GM21381 (cell line): ENCODE results near the gene SCAF1.

Experiments used
- ATAC-seq: cut with Tn5 transposase; IDR thresholded peaks from one replicate; pipeline ENCODE4 v1.9.1; 2021; ENCODE audit warnings: mild to moderate bottlenecking, moderate library complexity; ENCODE audit not compliant: unreplicated experiment

The SCAF1 gene

GRCh38 chr19:49664171-49665035 lies 22.4 kb downstream of the SCAF1 start:
- ATAC-seq = peak; percentile 36

GRCh38 chr19:49665036-49665350 lies 23.0 kb downstream of the SCAF1 start:
- ATAC-seq = no peak

GRCh38 chr19:49665351-49666119 lies 23.5 kb downstream of the SCAF1 start, which contains the start of the genes BCL2L12 and IRF3:
TSS of gene BCL2L12 (plus strand) at chr19:49665933. CDS start at chr19:49666693, 760 bp downstream.
TSS of gene IRF3 (minus strand) at chr19:49665857. CDS start at chr19:49664838, 1,019 bp downstream.
- peak; percentile 78 for ATAC-seq

DNA sequence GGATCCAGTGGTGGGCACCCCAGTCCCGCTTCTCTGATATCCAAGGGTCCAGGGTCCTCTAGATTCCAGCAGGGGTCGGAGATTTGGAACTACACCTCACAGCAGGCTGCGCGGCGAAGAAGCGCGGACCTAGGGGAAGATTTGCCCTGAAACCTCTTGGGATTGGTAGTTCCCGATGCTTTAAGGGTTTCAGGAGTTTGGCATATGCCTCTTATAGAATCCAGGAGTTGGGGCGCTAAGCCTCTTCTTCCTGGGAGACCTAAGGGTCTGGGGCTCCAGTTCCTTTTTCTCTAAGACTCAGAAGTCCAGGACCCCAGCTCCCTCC lies 24.1 kb downstream of the SCAF1 start:
- peak; percentile 2 for ATAC-seq

- ATAC-seq = no peak
Measured at GRCh38 chr19:49667473-49667872, 25.5 kb downstream of the SCAF1 start.

- no peak for ATAC-seq
Measured at GRCh38 chr19:49669516-49669915, 27.5 kb downstream of the SCAF1 start.

GRCh38 chr19:49672131-49672919 lies 30.3 kb downstream of the SCAF1 start:
- ATAC-seq = no peak

- ATAC-seq = no peak
Measured at GRCh38 chr19:49676136-49676783, 34.3 kb downstream of the SCAF1 start.

DNA sequence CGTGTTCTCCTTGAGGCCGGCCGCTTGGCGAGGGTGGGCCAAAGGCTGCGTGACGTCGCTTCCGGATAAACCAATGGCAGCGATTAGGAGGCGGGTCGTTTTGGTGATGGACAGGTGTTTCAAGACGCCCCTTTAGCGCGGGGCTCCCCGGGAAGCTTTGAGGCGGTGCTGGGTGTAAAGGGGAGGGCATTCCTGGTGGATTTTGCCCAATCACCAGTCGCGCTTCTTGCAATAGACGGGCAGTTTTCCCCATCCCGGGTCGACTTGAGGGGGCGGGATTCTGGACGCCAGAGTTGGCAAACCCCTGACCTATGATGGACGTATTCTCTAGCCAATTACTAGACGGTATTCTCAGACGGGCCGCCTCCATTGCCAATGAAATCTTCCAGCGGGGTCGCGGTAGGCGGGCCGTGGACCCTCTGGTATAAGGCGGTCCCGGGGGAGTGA lies 34.8 kb downstream of the SCAF1 start:
- peak; percentile 59 for ATAC-seq

- ATAC-seq = no peak
Measured at GRCh38 chr19:49677231-49677900, 35.4 kb downstream of the SCAF1 start, which contains the start of gene PRMT1. TSS of gene PRMT1 (plus strand) at chr19:49677271. CDS start at chr19:49677281, 10 bp downstream.

GRCh38 chr19:49677901-49678674 lies 36.1 kb downstream of the SCAF1 start:
- ATAC-seq = no peak

GRCh38 chr19:49678985-49679770 lies 37.2 kb downstream of the SCAF1 start:
- ATAC-seq = no peak

GRCh38 chr19:49679771-49680413 lies 37.9 kb downstream of the SCAF1 start:
- no peak for ATAC-seq

- no peak for ATAC-seq
Measured at GRCh38 chr19:49680421-49681351, 38.7 kb downstream of the SCAF1 start.

DNA sequence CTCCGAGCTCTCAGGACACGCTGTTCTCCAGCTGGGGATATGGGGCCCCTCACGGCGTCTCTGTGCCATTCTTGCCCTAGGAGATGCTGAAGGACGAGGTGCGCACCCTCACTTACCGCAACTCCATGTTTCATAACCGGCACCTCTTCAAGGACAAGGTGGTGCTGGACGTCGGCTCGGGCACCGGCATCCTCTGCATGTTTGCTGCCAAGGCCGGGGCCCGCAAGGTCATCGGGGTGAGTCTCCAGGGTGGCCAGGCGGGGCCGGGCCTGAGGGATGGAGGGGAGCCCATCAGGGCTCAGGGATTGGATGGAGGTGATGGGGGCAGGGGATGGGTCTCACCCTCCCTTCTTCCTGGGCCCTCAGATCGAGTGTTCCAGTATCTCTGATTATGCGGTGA lies 39.8 kb downstream of the SCAF1 start:
- ATAC-seq = no peak

DNA sequence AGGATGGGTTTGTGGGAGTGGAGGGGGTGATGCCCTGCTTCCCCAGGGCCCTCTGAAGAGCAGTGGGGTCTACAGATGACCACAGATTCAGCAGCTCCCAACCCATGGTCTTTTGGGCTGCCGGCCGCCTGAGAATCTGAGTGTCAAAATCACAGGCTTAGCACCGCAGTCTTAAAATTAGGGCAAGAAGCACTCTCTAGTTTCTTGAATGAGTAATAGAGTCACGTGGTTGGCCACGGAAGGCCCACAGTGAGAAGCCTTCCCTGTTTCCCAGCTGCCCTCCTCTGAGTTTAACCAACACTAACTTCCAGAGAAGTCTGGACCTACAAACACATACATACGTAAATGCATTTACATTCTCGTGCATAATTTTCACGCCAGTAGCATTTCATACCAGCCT lies 40.3 kb downstream of the SCAF1 start:
- no peak for ATAC-seq

DNA sequence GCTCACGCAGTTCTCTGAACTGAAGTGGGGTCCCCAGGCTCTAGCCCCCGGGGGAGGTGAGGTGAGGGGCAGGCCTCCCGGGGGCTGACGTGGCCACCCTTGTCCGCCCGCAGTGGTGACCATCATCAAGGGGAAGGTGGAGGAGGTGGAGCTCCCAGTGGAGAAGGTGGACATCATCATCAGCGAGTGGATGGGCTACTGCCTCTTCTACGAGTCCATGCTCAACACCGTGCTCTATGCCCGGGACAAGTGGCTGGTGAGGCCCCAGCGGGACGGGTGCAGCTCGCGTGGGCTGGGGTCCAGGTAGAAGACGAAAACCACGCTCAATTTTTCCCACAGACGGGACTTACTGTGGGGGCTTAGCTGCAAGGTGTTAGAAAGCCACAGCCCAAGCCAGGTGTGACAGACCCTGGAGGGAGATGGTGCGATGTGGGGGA lies 41.8 kb downstream of the SCAF1 start:
- no peak for ATAC-seq
